Amniotic epithelial cell (primary cell): ENCODE data around the gene C5orf58.

Experiments
- DNase-seq: peaks from one replicate; pipeline ENCODE4 v3.0.0-alpha.2; 2010; ENCODE audit warnings: low read depth

C5orf58 gene, protein sequence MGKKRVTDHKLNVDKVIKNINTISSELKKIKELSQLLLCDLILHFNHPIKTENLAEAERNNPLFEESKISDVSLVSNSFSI

GRCh38 chr5:170232786-170233185 is at the start of gene C5orf58:
TSS of gene C5orf58 (plus strand) at chr5:170232985. CDS start at chr5:170234977, 1,992 bp downstream.
- DNase-seq = no peak

- DNase-seq = peak; percentile 23
Measured at GRCh38 chr5:170183816-170184687, 48.7 kb upstream of the C5orf58 start.

DNA sequence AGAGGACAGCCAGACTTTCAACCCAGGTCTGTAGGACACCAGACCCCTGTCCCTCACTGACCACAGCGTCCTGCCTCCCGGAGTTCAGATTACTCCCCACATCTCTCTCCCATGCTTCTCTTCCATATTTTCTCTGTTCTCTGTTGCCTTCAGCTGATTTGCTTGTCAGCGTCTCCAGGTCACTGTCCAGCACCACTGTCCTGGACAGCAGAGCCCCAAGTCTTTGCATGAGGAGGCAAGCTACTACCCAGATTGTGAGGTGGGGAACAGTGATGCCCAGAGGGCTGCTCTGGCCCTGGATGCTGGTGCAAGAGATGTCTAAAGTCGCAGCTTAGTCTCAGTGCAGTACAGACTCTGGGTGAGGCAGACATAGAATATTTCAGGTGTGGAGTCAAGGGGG is 48.0 kb upstream of the C5orf58 start:
- no peak for DNase-seq

DNA sequence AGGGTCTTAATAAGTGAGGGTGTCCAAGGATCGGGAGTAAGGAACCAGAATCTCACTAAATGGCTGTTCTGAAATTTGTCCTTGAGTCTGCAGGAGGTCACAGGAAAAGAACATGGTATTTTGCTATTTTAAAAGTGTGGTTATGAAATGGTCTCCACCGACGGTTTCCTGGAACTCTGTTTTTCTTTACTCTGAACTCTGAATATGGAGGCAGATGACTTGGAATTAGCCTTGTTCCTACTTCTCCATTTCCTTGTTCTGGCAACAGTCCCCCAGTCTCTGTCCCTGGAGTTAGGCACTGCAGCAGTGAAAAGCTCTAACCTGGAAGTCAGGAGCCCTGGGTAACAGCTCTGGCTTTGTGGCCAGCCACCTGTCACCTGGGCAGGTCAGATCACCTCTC is 46.6 kb upstream of the C5orf58 start:
- no peak for DNase-seq

DNA sequence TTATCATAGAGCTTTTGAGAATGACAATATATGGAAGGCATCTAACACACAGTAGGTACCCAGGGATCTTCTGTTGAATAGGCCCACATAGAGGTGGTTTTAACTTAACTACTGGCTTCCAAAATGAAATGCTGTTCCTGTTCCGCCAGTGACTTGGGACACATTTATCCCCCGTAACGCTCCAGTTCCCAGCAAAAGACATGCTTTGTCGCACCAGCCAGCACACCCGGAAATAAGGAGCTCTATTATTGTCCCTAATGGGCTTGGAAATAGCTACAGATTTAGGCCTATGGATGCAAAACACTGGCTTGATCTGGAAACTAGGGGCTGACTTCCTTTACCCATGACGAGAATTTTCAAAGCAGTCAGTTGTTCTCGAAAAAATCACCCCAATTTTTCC is 45.9 kb upstream of the C5orf58 start:
- DNase-seq = no peak

DNA sequence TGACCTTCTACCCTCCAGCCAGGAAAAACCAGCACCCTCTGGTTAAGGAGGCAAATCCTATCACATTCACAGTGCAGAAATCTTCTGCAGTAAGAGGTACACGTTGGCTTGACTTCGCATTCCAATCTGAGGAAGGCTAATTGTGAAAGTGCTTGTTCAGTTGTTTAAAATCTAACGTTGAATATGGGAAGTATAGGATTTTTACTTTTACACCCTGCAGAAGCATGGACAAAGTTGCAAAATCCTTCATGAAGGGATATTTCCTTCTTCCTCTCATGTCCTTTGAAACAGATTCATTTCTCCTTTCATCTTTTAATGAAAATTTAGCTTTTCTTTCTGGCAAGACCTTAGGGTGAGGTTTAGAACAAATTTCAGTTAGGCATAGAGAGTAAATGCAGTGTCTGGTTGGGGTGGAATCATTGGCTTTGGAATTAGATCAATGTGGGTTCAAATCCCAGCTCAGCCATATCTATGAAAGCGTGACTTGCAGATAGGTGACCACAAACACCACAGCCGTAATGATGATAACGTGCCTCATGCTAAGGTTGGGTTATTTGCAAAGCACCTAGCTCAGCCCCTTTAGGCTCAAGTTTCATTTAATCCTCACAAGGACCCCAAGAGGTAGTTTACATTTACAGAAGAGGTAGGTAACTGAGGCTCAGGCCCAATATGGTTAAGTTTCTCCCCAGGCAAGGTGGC is 42.2 kb upstream of the C5orf58 start:
- no peak for DNase-seq

- DNase-seq = no peak
Measured at GRCh38 chr5:170192829-170193228, 40.0 kb upstream of the C5orf58 start.

DNA sequence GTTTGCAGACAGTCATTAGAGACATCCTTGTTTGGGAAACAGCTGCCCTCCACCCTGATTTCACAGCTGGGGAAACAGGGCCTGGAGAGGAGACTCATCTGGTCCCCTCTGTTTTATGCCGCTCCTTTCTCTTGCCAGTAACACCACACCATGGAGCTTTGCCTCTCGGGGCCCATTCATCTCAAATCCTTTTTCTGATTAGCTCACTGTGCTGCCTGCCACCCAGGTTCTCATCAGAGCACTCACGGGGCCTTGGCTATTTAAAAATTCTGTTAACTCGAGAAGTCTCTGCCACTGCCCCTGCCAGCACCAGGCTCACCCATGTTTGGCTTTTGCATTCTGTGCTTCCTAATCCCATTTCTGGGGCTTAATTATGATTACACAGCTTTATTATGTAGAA is 36.8 kb upstream of the C5orf58 start:
- no peak for DNase-seq

GRCh38 chr5:170200876-170201275 is 31.9 kb upstream of the C5orf58 start:
- no peak for DNase-seq

DNA sequence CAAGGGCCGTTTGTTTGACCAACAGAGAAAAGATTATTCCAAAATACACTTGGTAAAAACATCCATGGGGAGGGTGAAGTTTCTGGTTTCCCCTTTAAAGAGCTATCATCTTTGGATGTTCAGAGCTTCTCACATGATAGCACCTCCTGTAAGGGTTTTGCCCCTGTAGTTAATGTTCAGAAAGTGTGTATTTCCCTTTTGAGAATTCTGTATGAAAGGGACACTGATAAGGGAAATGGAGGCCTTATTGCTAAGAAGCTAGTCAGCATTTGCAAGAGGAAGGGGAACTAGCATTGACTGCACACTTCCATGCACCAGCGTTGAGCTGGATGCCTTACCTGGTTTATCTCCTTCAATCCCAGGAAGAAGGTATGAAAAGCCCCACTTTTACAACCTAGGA is 31.5 kb upstream of the C5orf58 start:
- no peak for DNase-seq

GRCh38 chr5:170202117-170202516 is 30.7 kb upstream of the C5orf58 start:
- DNase-seq = no peak

DNA sequence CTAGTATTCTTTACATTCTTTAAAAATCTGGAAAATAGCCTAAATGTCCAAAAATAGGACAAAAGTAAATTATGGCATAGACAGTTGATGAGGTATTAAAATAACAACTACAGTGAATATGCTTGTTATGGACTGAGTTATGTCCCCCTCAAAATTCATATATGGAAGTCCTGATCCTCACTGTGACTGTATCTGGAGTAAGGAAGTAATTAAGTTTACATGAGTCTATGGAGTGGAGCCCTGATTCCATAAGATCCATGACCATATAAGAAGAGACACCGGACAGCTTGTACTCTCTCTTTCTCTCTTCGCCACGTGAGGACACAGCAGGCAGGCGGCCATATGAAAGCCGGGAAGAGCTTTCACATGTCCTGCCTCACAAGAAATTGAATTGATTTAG is 28.6 kb upstream of the C5orf58 start:
- no peak for DNase-seq

DNA sequence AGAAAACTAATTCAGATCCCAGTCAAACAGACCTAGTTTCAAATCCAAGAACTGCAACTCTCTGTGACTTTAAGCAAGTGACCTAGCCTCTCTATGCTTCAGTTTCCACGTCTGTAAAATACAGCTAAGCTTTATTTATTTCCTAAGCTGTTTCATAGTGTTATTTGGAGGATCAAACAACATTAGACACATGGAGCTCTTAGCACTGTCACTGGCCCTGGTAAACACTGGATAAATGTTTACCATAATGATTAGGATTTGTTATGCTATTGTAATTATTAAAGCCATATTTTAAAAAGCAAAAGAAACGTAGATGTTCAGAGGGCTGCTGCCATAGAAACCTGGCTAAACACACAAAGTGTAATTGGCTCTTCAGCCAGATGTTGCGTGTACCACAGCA is 26.6 kb upstream of the C5orf58 start:
- DNase-seq = no peak

- DNase-seq = no peak
Measured at GRCh38 chr5:170206958-170207357, 25.8 kb upstream of the C5orf58 start.

GRCh38 chr5:170211575-170212334 is 21.0 kb upstream of the C5orf58 start:
- no peak for DNase-seq

DNA sequence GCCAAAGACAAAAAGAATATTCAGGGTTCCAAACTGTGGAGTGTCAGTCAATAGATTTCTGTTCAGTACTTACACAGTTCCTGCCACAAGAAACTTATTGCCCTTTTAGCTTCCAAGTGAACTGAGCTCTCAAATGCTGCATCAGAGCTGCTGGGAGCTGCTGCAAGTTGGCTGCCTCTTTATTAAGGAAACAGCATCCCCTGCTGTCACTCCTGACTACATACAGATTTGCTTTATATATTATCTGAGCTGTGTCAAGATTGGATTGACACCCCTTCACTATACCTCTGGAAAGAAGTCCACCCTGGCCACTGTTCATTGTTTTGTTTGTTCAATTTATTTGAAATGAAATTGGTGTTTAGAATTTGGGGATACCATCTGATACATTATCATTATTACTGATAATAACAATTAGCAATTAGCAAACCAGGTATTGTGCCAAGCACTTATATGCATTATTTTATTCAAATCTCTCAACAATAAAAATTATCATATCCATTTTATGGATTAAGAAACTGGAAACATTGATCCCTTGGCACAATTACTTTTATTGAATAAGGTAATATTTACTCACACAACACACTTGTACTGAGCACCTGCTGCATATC is 16.4 kb upstream of the C5orf58 start:
- DNase-seq = peak; percentile 42

GRCh38 chr5:170217831-170218230 is 15.0 kb upstream of the C5orf58 start:
- no peak for DNase-seq

GRCh38 chr5:170218726-170219125 is 14.1 kb upstream of the C5orf58 start:
- DNase-seq = no peak

DNA sequence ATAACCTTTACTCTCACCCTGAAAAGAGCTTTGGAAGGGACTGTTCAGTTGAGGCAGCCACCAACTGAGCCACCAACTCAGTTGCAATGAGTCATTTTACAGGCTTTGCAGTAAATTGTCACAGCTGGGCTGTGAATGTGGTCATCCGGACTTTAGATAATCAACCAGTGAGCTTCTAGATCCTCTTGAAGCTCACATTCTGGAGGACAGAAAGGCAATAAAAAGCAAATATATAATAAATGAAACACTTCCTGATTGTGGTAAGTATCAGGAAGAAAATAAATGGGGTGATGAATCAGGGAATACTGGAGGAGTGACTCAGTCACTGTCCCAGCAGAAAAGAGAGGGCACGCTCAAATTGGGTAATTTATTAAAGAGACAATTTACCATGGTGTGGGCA is 13.2 kb upstream of the C5orf58 start:
- peak; percentile 30 for DNase-seq

DNA sequence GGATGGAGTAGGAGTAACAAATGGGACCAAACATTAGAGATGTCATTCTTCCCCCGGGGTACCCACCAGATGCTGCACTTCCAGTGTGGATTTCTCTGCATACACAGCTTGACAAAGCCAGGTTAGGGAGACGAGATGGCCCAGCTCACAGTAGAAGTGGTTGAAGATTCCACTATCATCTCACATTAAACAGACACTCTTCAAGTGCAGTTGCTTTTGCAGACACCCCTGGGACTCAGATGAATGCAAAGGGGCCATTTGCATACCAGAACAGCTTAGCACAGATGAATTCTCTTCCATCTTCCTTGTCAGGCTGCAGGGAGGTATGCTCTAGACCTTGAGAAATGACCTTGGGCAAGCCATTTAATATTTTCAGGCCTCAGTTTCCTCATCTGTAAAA is 12.6 kb upstream of the C5orf58 start:
- DNase-seq = no peak

GRCh38 chr5:170221327-170221741 is 11.5 kb upstream of the C5orf58 start:
- peak; percentile 10 for DNase-seq

DNA sequence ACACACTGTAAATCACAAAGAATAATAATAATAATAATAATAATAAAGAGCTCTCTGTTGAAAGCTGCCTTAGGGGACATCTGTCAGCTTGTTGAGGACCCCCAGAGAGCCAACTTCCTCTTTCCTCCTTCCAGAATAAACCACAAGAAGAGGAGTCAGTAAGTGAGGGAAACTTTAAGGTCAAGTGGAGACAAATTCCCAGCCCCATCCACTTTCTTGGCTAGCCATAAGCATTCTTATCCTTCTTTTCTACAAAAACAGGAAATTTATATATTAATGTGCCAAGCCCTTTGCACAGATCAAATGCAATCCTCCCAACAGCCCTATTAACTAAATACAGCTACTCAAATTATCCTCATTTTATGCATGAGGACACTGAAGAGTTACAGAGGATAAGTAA is 9.4 kb upstream of the C5orf58 start:
- no peak for DNase-seq
